Measurements from ENCODE around the gene MYL6. TPM values are rescaled to one million over a fixed set of nuclear protein-coding genes. Genes with fewer than 3 reads are reported as not detected.
A peak's percentile ranks its signal among the peaks of the same experiment; 100 is the strongest.
"Not testable (repeated sequence)": the region's sequence is repeated elsewhere in the genome, so short reads cannot be mapped to it uniquely, and the experiment has no call there.

The MYL6 gene
- total RNA-seq, result 859 TPM

- H3K4me1 ChIP-seq (ENCODE audit: control insufficient read depth in 3 of 3, insufficient read depth in 3 of 3, low read length in 3 of 3), result peaks cover 41 to 65% (median 55%) of the 10 kb centered on the region in 3 donors
- peaks cover 38 to 45% (median 45%) of the 10 kb centered on the region in 3 donors for H3K36me3 ChIP-seq (ENCODE audit: control insufficient read depth in 3 of 3, insufficient read depth in 3 of 3, low read length in 3 of 3)
- H3K27ac ChIP-seq (ENCODE audit: low read depth, low read length), result peak within 1 kb of the TSS; percentile 98
- H3K9me3 ChIP-seq (ENCODE audit: control insufficient read depth in 3 of 3, low read length in 3 of 3), result no peaks in the 10 kb centered on the region
- H3K27me3 ChIP-seq (ENCODE audit: control insufficient read depth in 3 of 3, insufficient read depth in 3 of 3, low read length in 3 of 3), result no peaks in the 10 kb centered on the region
- H3K4me3 ChIP-seq (ENCODE audit: low read length in 3 of 3), result peak within 1 kb of the TSS; percentile 99 to 100 (median 99)
- H3K9ac ChIP-seq (ENCODE audit: low read depth in 1 of 3, low read length in 3 of 3), result peak within 1 kb of the TSS; percentile 100
These were observed at the start of gene MYL6 for GRCh38 chr12:56158029-56158925. Gene MYL6, plus strand, starts transcription at chr12:56158359. Its CDS starts 43 bp downstream, at chr12:56158402.

- Histone ChIP-seq H3K36me3 (ENCODE audit: control insufficient read depth in 3 of 3, insufficient read depth in 3 of 3, low read length in 3 of 3) (peaks cover 38 to 71% (median 62%) of the 10 kb centered on the region in 3 donors), H3K9me3 (ENCODE audit: control insufficient read depth in 3 of 3, low read length in 3 of 3) (no peaks in the 10 kb centered on the region), H3K27ac (ENCODE audit: low read depth, low read length) (no peak overlapping the region), H3K4me1 (ENCODE audit: control insufficient read depth in 3 of 3, insufficient read depth in 3 of 3, low read length in 3 of 3) (peaks cover 3 to 11% (median 10%) of the 10 kb centered on the region in 3 donors), H3K4me3 (ENCODE audit: low read length in 3 of 3) (no peak overlapping the region), H3K9ac (ENCODE audit: low read depth in 1 of 3, low read length in 3 of 3) (no peak overlapping the region), H3K27me3 (ENCODE audit: control insufficient read depth in 3 of 3, insufficient read depth in 3 of 3, low read length in 3 of 3) (no peaks in the 10 kb centered on the region)
These were observed 47.6 kb upstream of the MYL6 start for GRCh38 chr12:56110571-56110970.

- peaks cover 28 to 49% (median 43%) of the 10 kb centered on the region in 3 donors for H3K36me3 ChIP-seq (ENCODE audit: control insufficient read depth in 3 of 3, insufficient read depth in 3 of 3, low read length in 3 of 3)
These were observed 44.1 kb upstream of the MYL6 start for GRCh38 chr12:56114084-56114483.

DNA sequence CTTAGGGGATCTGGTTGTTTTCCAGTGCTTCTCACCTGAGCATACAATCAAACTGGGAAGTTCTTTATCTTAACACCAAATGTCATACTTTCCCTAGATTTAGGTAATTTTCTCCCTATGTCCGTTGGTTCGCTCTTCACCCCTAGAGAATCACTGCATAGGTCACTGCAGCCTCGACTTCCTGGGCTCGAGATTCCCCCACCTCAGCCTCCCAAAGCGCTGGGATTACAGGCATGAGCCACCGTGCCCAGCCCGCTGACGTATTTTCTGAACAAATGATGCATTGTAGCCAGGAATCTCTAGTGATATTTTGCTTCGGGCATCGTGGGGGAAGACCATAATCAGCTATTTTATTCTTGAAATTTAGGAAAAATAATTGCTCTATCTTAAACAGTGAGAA is 42.8 kb upstream of the MYL6 start:
- peak overlapping the region; percentile 95 to 97 (median 97) for H3K9ac ChIP-seq (ENCODE audit: low read depth in 1 of 3, low read length in 3 of 3)
- H3K9me3 ChIP-seq (ENCODE audit: control insufficient read depth in 3 of 3, low read length in 3 of 3), result no peaks in the 10 kb centered on the region
- no peaks in the 10 kb centered on the region for H3K27me3 ChIP-seq (ENCODE audit: control insufficient read depth in 3 of 3, insufficient read depth in 3 of 3, low read length in 3 of 3)
- H3K4me3 ChIP-seq (ENCODE audit: low read length in 3 of 3), result peak overlapping the region; percentile 89 to 94 (median 94)
- peak overlapping the region; percentile 94 for H3K27ac ChIP-seq (ENCODE audit: low read depth, low read length)
- H3K36me3 ChIP-seq (ENCODE audit: control insufficient read depth in 3 of 3, insufficient read depth in 3 of 3, low read length in 3 of 3), result peaks cover 18 to 36% (median 33%) of the 10 kb centered on the region in 3 donors
- H3K4me1 ChIP-seq (ENCODE audit: control insufficient read depth in 3 of 3, insufficient read depth in 3 of 3, low read length in 3 of 3), result peaks cover 20 to 30% (median 29%) of the 10 kb centered on the region in 3 donors

More at GRCh38 chr12:56114084-56114483, 44.1 kb upstream of the MYL6 start:
- Histone ChIP-seq H3K4me3 (ENCODE audit: low read length in 3 of 3) (no peak overlapping the region), H3K4me1 (ENCODE audit: control insufficient read depth in 3 of 3, insufficient read depth in 3 of 3, low read length in 3 of 3) (peaks cover 10 to 18% (median 16%) of the 10 kb centered on the region in 3 donors), H3K27me3 (ENCODE audit: control insufficient read depth in 3 of 3, insufficient read depth in 3 of 3, low read length in 3 of 3) (no peaks in the 10 kb centered on the region), H3K9me3 (ENCODE audit: control insufficient read depth in 3 of 3, low read length in 3 of 3) (no peaks in the 10 kb centered on the region), H3K27ac (ENCODE audit: low read depth, low read length) (no peak overlapping the region), H3K9ac (ENCODE audit: low read depth in 1 of 3, low read length in 3 of 3) (no peak overlapping the region)

- peaks cover 32 to 42% (median 40%) of the 10 kb centered on the region in 3 donors for H3K4me1 ChIP-seq (ENCODE audit: control insufficient read depth in 3 of 3, insufficient read depth in 3 of 3, low read length in 3 of 3)
- H3K27ac ChIP-seq (ENCODE audit: low read depth, low read length), result peak within 1 kb of the TSS; percentile 94
- H3K9me3 ChIP-seq (ENCODE audit: control insufficient read depth in 3 of 3, low read length in 3 of 3), result no peaks in the 10 kb centered on the region
- peaks cover 14 to 34% (median 28%) of the 10 kb centered on the region in 3 donors for H3K36me3 ChIP-seq (ENCODE audit: control insufficient read depth in 3 of 3, insufficient read depth in 3 of 3, low read length in 3 of 3)
- H3K27me3 ChIP-seq (ENCODE audit: control insufficient read depth in 3 of 3, insufficient read depth in 3 of 3, low read length in 3 of 3), result no peaks in the 10 kb centered on the region
- peak within 1 kb of the TSS; percentile 89 to 94 (median 94) for H3K4me3 ChIP-seq (ENCODE audit: low read length in 3 of 3)
- peak within 1 kb of the TSS; percentile 95 to 97 (median 97) for H3K9ac ChIP-seq (ENCODE audit: low read depth in 1 of 3, low read length in 3 of 3)
These were observed 41.7 kb upstream of the MYL6 start, which contains the start of gene RPL41 for GRCh38 chr12:56116267-56117081. Gene RPL41, plus strand, starts transcription at chr12:56116633.

DNA sequence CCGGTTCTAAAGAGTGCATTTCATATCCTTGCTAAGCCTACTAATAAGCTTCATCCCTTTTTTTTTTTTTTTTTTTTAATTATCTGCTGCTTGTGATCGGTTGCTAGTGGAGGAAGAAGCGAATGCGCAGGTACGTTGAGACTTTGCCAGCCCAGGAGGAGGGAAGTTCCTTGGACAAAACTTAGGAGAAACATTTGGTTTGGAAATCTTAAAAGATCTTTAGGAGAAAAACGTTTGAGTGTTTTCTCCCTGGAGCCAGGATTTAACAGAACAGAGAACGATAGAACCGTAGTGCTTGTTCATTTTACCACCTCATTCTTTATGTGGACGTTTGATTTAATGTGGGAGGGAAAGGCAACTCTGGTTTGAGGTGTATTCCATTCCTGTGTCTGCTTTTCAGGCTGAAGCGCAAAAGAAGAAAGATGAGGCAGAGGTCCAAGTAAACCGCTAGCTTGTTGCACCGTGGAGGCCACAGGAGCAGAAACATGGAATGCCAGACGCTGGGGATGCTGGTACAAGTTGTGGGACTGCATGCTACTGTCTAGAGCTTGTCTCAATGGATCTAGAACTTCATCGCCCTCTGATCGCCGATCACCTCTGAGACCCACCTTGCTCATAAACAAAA is 41.0 kb upstream of the MYL6 start:
- peak overlapping the region; percentile 94 for H3K27ac ChIP-seq (ENCODE audit: low read depth, low read length)
- peak overlapping the region; percentile 95 to 97 (median 97) for H3K9ac ChIP-seq (ENCODE audit: low read depth in 1 of 3, low read length in 3 of 3)
- H3K36me3 ChIP-seq (ENCODE audit: control insufficient read depth in 3 of 3, insufficient read depth in 3 of 3, low read length in 3 of 3), result peaks cover 15 to 34% (median 29%) of the 10 kb centered on the region in 3 donors
- H3K4me1 ChIP-seq (ENCODE audit: control insufficient read depth in 3 of 3, insufficient read depth in 3 of 3, low read length in 3 of 3), result peaks cover 39 to 49% (median 47%) of the 10 kb centered on the region in 3 donors
- not testable (repeated sequence) for H3K27me3 ChIP-seq (ENCODE audit: control insufficient read depth in 3 of 3, insufficient read depth in 3 of 3, low read length in 3 of 3); H3K9me3 ChIP-seq (ENCODE audit: control insufficient read depth in 3 of 3, low read length in 3 of 3)
- H3K4me3 ChIP-seq (ENCODE audit: low read length in 3 of 3), result peak overlapping the region; percentile 94 to 97 (median 94)

GRCh38 chr12:56117778-56118687 is 40.1 kb upstream of the MYL6 start, which contains the start of gene ZC3H10:
Gene ZC3H10, plus strand, starts transcription at chr12:56118266. Its CDS starts 2,297 bp downstream, at chr12:56120563.
- no peaks in the 10 kb centered on the region for H3K9me3 ChIP-seq (ENCODE audit: control insufficient read depth in 3 of 3, low read length in 3 of 3)

GRCh38 chr12:56118688-56119357 is 39.3 kb upstream of the MYL6 start:
- H3K27me3 ChIP-seq (ENCODE audit: control insufficient read depth in 3 of 3, insufficient read depth in 3 of 3, low read length in 3 of 3), result no peaks in the 10 kb centered on the region
- H3K4me1 ChIP-seq (ENCODE audit: control insufficient read depth in 3 of 3, insufficient read depth in 3 of 3, low read length in 3 of 3), result peaks cover 52 to 65% (median 63%) of the 10 kb centered on the region in 3 donors
- peaks cover 11 to 20% (median 15%) of the 10 kb centered on the region in 3 donors for H3K36me3 ChIP-seq (ENCODE audit: control insufficient read depth in 3 of 3, insufficient read depth in 3 of 3, low read length in 3 of 3)
- H3K27ac ChIP-seq (ENCODE audit: low read depth, low read length), result peak overlapping the region; percentile 94
- peak overlapping the region; percentile 82 to 97 (median 96) for H3K4me3 ChIP-seq (ENCODE audit: low read length in 3 of 3)
- H3K9me3 ChIP-seq (ENCODE audit: control insufficient read depth in 3 of 3, low read length in 3 of 3), result no peaks in the 10 kb centered on the region
- peak overlapping the region; percentile 80 to 95 (median 94) for H3K9ac ChIP-seq (ENCODE audit: low read depth in 1 of 3, low read length in 3 of 3)

More at GRCh38 chr12:56117778-56118687, 40.1 kb upstream of the MYL6 start, which contains the start of gene ZC3H10:
- Histone ChIP-seq H3K9ac (ENCODE audit: low read depth in 1 of 3, low read length in 3 of 3) (peak within 1 kb of the TSS; percentile 95 to 97 (median 97)), H3K27me3 (ENCODE audit: control insufficient read depth in 3 of 3, insufficient read depth in 3 of 3, low read length in 3 of 3) (no peaks in the 10 kb centered on the region), H3K4me3 (ENCODE audit: low read length in 3 of 3) (peak within 1 kb of the TSS; percentile 94 to 97 (median 96)), H3K4me1 (ENCODE audit: control insufficient read depth in 3 of 3, insufficient read depth in 3 of 3, low read length in 3 of 3) (peaks cover 47 to 57% (median 56%) of the 10 kb centered on the region in 3 donors), H3K36me3 (ENCODE audit: control insufficient read depth in 3 of 3, insufficient read depth in 3 of 3, low read length in 3 of 3) (peaks cover 11 to 28% (median 21%) of the 10 kb centered on the region in 3 donors), H3K27ac (ENCODE audit: low read depth, low read length) (peak within 1 kb of the TSS; percentile 94)

All from skeletal muscle tissue (tissue), 4 donors.